Measurements from ENCODE around the gene CDIP1. TPM values are rescaled to one million over a fixed set of nuclear protein-coding genes. Genes with fewer than 3 reads are reported as not detected.

Gene CDIP1
- total and polyA plus RNA-seq, 9 of the 15 experiments (the other 6 are each of a cell fraction or from before 2014, with no cell fraction given): 0.29 TPM; not detected in 8

DNA sequence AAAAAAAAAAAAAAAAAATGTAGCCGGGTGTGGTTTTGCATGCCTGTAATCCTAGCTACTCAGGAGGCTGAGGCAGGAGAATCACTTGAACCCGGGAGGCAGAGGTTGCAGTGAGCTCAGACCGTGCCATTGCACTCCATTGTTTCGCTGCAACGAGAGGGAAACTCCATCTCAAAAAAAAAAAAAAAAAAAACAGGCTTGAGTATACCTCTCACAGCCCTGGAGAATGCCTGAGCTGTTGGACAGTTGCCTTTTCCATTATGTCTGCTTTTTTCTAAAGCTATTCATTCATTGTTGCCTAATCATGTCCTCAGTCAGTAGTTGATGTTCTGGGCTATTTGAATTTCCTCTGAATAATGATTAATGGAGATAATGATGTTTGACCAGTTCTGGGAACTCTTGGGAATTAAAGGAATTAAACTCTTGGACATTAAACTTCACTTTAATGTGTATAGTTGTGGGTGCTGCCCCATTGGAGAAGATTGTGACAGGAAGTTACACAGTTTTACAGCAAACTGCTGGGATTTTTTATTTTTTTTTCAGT is 50.5 kb downstream of the CDIP1 start:
- Histone ChIP-seq H3K79me2 (ENCODE audit: control insufficient read depth, insufficient read depth, low read length) (peaks cover 16% of the 10 kb centered on the region), H3K9me1 (ENCODE audit: control insufficient read depth, insufficient read depth, low read length) (no peaks in the 10 kb centered on the region), H3K36me3 (ENCODE audit: control insufficient read depth, insufficient read depth, low read length) (peaks cover 68% of the 10 kb centered on the region; the same call in 1 of the 3 replicates), H3K4me3 (no peak overlapping the region), H3K27me3 (ENCODE audit: control insufficient read depth in 2 of 2, insufficient read depth in 2 of 2, low read length in 2 of 2) (no peaks in the 10 kb centered on the region), H3K4me1 (replicated peaks in 1 of 2; ENCODE audit: control insufficient read depth in 2 of 2, insufficient read depth in 2 of 2, low read length in 2 of 2) (peaks cover 0 to 5% of the 10 kb centered on the region in 2 experiments; a peak in 2 of 5 replicates), H4K20me1 (replicated peaks; ENCODE audit: control insufficient read depth, insufficient read depth, low read length) (0 out of 2 replicates have a peak, but pooled peaks cover 5% of the 10 kb centered on the region), H3K9ac (ENCODE audit: insufficient read depth in 1 of 2, low read depth in 2 of 2, low read length in 2 of 2) (no peak overlapping the region), H3K9me3 (replicated peaks; ENCODE audit: control insufficient read depth, insufficient read depth, low read depth, low read length) (no peaks in the 10 kb centered on the region), H3K27ac (ENCODE audit: extremely low read depth, low read depth, low read length) (no peak overlapping the region), H2AFZ (ENCODE audit: low read depth, low read length) (no peak overlapping the region), H3K4me2 (ENCODE audit: insufficient read depth, low read length) (no peak overlapping the region)
- ATAC-seq (no peak), FAIRE-seq (no peak), DNase-seq (ENCODE audit: extremely low read depth in 1 of 4, low spot score in 3 of 4) (no peak)
- in situ Hi-C loops (cut with MboI): no loop called here
- POLR2A ChIA-PET: interaction anchor here (0.7 to 3.1 kb wide), 3 partner anchors 9 to 92 kb away, joined by 3 to 18 read pairs (median 3); partner anchors contain the start of gene HMOX2
- TF ChIP-seq, protein P1, sequence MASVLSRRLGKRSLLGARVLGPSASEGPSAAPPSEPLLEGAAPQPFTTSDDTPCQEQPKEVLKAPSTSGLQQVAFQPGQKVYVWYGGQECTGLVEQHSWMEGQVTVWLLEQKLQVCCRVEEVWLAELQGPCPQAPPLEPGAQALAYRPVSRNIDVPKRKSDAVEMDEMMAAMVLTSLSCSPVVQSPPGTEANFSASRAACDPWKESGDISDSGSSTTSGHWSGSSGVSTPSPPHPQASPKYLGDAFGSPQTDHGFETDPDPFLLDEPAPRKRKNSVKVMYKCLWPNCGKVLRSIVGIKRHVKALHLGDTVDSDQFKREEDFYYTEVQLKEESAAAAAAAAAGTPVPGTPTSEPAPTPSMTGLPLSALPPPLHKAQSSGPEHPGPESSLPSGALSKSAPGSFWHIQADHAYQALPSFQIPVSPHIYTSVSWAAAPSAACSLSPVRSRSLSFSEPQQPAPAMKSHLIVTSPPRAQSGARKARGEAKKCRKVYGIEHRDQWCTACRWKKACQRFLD (CRISPR knock-in tag; IDR thresholded peaks at IDR 0.05): no peak
- TF ChIP-seq ZNF431 (CRISPR knock-in tag; IDR thresholded peaks at IDR 0.05): no peak
- CTCF ChIA-PET (ENCODE audit: low intra/inter-chr PET ratio): interaction anchor here (0.6 kb wide), 1 partner anchor 29 kb away, joined by 3 read pairs; no protein-coding TSS in a partner anchor
- 82% methylated on average over 3 of the region's 5 CpGs for WGBS (ENCODE audit: insufficient coverage, low coverage, missing lambda C conversion rate)
- no TSS peak for BruUV-seq (replicated peaks)
- intact Hi-C loops (cut with micrococcal nuclease): no loop called here
